ENCODE measurements around the gene SMLR1.
"Not testable (repeated sequence)": the region's sequence is repeated elsewhere in the genome, so short reads cannot be mapped to it uniquely, and the experiment has no call there.

The SMLR1 gene

DNA sequence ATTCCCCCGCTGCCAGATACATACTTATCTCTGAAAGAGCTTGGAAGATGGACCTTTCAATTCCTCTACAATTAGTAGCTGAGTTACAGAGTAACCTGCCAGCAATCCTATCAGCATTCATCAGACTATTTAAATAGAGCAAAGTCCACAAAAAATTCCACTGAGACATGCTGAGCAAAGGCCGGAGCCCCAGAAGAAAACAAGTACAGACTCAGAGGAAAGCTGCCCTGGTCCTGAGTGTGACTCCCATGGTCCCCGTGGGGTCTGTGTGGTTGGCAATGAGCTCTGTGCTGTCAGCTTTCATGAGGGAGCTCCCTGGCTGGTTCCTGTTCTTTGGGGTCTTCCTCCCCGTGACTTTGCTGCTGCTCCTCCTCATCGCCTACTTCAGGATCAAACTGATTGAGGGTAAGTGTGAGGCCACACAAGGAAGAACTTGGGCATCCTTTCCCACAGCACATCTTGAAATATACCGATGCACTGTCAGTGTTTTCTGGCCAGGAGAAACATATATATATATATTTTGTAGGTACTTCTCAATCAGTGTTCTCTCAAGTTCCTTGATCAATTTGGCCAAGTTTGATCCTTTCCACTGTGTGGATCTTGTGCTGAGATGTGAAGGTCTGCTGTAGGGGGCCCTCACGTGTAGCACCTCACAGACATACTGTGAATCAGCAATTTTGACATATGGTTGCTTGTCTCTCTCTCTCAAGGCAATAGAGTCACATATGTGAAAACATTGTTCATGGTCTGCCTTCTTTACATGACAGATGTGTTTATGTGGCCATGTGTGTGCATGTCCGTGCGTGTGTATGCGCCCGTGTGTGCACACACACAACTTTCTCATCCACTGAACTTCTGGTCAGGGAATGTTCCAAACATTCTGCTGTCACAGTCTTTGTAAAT, at the start of gene SMLR1:
Gene SMLR1, plus strand, starts transcription at position 160 of the 903 bp plus-strand sequence. Its CDS starts 8 bp downstream, at position 168.
- no peak for DNase-seq

DNA sequence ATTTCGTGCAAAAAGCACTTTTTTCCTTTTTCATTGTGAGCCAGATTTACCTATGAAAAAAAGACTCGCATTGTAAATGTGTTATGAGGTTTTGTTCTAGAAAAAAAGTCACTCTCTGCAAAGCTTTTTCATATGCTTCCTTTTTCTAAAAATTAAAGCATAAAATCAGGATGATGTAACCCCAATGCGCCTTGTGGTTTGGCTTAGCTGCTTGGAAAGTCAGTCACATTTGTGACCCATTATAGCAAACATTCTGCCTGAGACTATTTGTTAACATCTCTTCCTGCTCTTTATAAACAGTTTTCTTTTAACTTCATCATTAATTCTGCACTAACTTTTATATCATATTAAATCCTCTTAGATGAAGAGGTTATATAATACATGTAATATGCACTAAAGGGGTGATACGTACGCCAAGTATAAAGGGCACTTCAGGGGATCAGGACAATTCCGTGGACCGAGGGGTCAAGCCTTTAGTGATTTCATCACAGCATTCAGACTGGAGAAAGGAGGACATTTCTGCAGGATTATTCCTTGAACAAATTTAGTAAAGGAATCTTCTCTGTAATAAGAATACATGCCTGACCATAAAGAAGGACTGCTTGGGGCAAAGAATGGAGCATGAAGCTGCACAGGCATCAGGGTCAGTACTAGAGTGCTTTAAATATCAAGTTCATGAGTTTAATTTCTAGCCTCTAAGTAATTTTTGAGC, 48.1 kb upstream of the SMLR1 start:
- no peak for DNase-seq

DNA sequence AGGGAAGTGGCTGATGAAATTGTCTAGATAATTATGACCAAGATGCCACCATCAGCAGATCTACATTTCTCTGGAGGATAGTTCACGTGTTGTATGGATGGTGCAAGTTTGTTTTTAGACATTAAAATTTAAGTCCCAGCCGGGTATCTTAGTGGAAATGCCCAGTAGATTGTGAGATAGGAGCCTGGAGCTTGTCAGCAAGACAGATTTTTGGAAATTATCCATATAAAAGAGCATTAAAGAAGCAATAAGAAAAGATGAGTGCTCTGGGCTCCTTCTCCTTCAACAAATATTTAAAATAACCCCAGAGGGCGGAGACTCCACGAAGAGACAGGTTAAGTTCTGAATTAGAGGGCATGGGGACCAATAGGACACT, 47.6 kb upstream of the SMLR1 start:
- no peak for DNase-seq

DNA sequence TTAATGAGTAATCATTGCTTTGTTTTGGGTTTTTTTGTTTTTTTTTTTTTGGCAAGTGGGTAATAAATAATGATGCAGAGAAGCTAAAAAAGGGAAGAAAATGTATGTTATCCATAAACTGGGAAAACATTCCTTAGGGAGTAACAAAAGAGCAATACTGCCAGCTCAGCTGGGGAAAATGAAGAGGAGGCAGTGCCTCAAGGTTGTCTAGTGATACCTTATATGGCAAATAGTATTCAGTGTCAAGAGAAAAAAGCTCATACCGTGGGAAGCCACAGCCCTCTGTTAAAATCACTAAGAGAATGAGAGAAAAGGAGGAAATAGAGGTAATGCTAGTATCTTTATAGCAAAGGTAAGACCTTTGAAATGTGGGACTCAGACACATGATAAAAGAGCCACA, 47.1 kb upstream of the SMLR1 start:
- no peak for DNase-seq

DNA sequence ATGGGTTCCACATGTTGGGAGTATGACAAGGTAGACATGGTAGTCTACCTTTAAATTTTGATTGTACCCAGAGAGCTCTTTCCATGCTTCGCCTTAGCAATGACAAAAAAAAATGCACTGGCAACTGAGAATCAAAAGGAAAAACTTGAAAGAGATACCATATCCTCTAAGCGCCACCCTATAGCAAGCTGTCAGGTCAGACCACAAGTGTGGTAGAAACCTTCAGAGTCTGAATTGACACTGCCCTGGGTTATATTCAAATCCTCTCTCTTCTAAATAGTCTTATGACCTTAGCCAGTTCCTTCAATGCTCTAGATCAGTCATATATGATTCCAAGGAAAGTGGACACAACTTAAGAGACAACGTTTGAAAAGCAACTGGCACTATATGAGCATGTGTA, 45.6 kb upstream of the SMLR1 start:
- DNase-seq = no peak

DNA sequence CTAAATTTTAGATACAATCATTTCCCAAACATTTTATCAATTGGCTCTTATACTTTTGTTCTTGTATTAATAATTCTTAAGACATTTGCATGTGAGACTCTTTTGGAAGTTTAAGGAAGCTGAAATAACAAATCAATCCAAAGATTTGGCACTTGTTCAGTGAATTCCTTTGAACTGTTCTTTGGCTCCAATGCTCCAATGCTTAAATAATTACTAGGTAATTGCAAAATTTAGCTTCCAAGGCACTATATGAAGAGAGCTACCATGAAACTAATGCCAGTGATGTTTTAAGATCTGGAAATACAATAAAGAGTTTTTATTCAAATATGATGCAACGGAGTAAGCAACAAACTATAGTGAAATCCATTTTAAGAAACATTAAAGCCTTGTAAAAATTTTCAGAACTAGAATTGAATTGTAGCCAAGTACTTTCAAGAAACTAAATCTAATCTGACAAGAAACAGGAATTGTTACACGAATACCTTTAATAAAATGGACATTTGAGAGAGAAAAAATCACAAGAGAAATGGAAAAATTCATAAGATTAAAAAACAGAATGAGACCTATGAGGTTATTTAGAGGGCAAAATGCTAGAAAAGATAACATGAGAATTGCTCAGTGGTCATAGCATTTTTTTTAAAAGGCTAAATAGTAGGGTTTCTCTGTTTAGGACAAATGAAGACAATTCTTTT, 43.6 kb upstream of the SMLR1 start:
- DNase-seq = no peak

DNA sequence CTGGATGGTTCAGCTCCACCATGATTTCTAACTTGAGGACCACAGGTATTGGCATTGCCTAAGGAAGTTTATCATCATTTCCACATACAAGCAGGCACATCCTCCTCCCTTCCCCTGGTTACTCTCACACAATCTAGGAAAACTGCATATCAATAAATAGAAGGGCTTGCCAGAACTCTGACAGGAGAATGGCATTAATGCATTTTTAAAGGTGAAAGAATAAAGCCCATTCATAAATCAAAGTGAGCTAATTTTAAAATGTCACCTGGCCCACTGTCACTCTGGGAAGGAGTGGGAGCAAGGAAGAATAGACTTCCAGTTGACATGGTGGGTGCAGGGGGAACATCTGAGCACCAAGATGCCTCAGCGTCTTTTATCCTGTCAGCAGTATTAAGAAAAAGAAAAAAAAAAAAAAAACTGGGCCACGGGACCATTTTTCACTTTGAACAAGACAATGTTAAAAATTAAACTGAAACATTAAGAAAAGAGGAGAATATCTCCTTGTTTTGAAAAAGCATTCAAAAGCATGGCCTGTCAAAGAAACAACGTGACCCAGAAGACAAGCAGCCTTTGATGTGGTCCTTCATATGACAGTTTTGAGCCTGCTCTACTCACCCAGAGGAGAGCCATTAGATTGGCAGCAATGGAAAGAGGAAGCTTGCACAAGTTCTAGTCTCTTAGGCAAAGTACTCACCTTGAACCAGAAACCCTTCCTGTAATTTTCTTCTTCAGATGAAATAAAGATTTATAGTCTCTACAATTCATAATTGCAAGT, 39.3 kb upstream of the SMLR1 start:
- DNase-seq = no peak

DNA sequence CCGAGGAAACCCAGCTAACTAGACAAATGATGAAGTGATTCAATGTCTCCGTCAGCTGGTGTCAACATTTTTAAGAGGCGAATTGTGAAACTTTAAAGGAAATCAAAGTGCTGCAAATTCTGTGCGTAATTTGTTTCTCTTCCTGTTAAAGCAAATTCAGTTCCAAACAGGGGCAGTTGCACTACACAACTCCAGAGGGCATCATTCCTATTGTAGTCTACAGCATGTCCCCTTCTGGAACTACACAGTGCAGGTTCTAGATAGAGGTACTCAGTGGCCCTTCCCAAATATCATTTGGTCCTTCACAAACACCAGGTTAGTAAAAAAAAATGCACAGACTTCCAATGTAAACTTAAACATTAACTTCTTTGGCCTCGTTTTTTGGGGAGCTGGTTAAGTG, 38.3 kb upstream of the SMLR1 start:
- no peak for DNase-seq

DNA sequence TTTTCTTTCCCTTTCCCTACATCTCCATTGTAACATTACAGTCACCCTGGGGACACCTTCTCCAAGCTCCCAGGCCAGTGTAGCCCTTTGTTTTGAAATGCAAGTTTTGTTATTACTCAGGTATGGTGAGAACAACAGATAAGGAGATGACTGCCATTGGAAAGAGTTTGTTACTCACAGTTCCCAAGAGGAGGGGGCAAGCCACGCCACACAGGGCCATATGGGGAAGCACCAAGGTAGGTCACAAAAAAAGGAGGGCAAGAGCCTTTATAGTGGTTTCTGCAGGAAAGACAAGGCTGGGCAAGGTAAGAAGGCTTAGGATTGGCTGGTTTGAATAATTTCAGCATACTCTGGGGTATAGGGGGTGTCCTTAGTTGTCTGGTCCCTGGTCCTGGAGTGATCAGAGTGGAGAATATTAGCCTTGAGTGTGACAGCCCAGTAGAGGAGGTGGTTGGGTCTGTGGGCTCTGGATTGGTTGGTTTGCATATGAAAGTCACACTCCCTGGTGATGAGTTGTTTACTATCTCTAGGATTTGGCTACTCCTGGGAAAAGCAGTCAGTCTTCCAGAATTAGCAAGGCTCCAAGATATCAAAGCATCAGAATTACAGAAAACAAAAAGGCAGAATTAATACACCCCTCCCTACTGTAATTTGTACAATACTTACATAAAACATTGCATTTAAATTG, 33.1 kb upstream of the SMLR1 start:
- no peak for DNase-seq

DNA sequence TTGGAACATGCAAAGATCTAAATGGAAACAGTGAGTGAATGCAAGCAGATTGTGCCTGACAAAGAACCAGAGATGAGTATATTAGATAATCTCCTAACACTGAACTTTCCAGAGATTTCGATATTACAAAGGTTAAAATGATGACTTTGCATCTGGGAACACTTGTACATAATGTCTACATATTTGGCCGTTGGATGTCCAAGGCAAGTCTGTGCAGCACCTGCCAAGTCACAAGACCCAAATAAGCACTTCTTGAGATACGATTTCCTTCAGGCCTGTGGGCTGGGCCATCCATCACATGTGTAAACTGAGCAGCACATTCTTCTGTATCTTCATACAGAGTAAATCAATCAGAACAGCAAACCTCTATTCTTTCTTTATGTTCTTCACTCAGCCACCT, 32.5 kb upstream of the SMLR1 start:
- no peak for DNase-seq

DNA sequence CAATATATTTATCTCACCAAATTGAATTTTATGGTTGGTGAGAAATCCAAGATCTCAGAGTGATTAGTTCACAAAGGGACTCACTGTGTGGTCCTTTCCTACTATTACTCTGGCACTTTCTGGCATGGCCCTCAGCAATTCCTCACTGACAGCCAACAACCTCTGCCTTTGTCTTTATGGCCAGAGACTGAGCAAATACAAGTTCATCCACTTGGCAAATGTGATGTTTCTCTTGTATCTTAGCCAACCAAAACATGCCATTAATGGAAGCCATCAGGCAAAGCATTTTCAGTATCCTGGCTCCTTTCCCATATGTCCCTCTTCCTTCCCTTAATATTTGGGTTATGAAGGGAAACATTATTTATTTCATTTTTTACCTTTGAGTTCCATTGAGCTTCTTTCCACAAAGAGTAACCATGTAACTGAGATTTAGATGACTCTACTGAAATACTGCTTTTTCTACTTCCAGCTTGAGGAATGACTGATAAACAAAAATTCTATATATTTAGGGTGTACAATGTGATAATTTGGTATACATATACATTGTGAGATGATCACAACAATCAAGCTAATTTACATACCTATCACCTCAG, 30.8 kb upstream of the SMLR1 start:
- no peak for DNase-seq

DNA sequence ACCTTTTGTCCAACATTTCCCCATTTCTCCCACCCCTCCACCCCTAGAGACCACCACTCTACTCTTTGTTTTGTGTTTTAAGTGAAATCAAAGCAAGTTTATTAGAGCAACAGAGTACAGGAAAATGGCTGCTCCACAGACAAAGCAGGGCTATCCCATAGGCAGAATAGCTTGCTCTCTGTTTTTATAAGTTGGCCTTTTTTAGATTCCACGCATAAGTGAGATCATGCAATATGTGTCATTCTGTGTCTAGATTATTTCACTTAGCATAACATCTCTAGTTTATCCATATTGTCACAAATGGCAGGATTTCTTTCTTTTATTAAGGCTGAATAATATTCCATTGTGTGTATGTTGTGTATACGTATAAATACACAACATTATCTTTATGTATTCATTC, 30.1 kb upstream of the SMLR1 start:
- DNase-seq = no peak

DNA sequence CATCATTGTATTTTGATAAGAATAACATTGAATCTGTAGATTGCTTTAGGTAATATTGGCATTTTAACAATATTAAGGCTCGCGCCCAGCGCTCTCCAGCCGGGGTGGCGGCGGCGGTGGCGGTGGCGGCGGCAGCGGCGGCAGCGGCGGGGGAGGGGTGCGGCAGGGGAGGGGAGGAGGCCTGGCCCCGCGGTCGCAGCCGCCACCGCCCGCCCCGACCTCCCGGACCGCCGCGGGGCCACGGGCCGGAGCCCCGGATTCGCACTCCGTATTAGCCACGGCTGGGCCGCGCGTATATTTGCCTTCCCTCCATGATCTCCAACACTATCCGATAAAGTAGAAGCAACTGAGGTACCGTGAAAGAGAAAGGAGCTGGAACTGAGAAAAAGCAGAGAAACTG, 25.8 kb upstream of the SMLR1 start:
- DNase-seq = not testable (repeated sequence)

DNA sequence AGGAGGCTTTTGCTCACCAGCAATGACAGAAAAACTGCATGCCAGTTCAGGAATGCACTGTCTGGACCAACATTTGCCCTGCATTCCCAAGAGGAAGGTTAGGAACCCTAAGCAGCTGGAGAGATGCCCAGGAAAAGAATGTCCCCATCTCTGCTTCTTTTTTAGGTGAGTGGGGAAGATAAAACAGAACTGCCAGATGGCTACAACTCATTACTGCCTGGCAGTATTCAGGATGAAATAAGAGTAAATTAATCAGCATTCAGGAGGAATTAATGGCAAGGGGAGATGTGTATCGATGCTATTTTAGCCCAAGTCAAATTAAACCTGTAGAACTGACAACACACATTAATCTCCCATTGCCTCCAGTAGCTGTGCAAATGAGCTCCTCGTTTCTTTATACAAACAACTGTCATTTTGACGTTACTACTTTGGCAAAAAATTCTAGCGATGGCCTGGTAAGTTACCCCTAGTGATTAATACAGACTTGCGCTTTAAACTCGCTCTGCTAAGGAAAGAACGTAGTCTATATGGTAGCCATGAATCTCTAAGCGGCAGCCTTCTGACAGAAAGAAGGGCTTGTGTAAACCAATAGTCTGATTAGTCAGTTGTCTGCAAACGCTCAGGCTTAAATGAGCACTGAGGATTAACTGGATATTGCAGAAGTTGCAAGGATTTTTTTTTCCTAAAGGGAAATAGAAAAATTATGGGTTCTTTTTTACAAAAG, 16.7 kb upstream of the SMLR1 start:
- DNase-seq = no peak

DNA sequence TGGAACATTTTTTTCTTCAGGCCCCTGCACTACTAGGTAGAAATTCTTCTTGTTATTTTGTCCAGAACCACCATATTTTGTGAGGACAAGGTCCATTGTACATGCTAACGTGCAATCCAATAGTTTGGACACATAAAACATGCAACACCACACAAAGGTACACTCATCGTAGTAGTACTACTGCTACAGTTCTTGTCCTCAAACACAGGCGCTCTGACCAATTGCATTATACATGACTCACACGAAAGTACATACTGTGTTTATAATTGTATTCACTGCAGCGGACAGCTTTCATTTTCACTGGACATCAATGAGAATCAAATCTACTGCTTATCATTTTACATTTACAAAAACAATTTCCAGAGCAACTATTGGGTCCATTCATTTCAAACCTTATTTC, 15.3 kb upstream of the SMLR1 start:
- DNase-seq = no peak

DNA sequence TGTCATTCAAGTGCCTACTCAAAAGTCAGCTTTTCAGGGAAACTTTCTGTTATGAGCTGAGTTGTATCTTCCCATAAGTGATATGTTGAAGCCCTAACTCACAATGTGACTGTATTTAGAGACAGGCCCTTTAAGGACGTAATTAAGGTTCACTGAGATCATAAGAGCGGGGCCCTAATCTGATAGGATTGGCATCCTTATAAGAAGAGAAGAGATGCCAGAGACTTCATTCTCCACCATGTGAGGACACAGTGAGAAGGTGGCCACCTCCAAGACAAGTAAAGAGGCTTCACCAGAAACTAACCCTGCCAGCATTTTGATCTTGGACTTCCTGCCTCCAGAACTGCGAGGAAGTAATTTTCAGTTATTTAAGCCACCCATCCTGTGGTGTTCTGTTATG, 12.7 kb upstream of the SMLR1 start:
- no peak for DNase-seq

DNA sequence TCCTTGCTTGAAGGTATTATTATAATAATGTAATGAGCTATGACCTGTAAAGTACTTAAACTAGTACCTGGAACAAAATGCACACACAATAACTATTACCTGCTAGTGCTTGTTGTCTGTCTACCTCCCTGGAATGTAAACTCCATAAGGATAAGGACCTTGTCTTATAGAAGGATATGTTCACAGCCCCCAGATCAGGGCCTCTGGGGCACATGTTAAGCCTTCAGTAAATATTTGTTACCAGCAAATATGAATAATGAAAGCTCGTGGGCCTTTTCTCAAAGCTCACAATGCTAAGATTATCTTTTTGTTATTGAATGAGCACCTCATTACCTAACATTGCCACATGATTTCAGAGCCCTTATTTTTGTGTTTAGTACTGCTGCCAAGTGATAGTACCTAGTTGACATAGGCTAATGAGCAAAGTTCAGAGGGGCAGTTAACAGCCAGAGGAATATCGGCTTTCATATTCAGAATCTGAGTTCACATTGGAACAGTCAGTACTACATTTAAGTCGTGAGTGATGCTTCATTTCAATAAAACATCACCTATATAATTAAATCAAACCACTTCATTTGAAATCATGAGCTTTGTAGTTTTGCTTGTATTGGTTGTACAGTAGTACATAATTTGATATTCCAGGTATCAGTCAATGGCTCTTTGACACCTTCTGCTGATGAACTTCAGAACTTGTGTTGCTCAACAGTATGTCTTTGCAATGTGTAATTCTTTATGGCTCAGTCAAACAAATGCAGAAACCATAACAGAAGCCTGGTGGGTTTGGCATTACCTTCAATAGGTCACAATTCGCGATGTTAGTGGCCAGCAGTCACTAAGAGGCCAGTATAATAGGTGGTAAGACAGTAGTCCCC, 11.8 kb upstream of the SMLR1 start:
- no peak for DNase-seq

DNA sequence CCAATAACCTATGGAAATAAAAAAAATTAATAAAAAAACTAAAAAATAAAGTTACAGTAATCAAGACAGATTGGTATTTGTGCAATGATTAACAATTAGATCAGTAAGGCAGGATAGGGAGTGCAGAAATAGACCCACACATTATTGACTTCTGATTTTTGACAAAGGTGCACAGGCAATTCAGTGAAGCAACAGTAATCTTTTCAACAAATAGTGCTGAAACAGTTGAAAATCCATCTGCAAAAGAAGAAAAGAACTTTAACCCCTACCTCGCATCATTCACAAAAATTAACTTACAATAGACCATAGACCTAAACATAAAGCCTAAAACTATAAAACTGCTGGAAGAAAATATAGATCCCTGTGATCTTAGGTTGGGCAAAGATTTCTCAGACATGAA, 4.5 kb upstream of the SMLR1 start:
- DNase-seq = no peak

DNA sequence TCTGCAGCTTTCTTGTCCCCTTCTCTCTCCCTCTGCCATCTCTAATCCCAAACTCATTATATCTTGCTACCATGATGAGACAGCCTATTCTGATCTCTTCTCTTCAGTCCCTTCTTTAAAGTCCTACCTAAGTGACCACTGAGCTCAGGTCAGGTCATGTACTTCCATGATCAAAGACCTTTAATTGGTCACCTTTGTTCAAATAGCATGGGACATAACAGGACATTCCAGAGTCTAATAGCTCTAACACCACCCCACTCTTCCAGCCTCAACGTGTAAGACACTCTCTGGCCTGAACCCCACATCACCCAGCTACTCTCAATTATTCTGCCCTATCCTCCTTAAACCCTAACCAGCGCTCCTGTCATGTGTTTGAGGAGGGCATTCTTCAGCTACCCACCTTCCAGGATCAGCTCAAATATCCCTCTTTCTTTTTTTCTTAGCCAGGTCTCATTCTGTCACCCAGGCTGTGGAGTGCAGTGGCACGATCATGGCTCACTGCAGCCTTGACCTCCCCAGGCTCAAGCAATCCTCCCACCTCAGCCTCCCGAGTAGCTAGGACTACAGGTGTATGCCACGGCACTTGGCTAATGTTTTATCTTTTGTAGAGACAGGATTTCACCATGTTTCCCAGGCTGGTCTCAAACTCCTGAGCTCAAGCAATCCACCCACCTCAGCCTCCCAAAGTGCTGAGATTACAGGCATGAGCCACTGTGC, 2.1 kb upstream of the SMLR1 start:
- DNase-seq = no peak
